A549 (cell line): ENCODE results near the gene PCDH15. TPM values are rescaled to one million over a fixed set of nuclear protein-coding genes. Genes with fewer than 3 reads are reported as not detected.
A peak's percentile ranks its signal among the peaks of the same experiment; 100 is the strongest.

Source experiments
- ATAC-seq, 2 experiments: fragments of 200-7000 bp in 1 of 2; fragments of >200 bp in 1 of 2; cut with Nextera tagmentation in 1 of 2; cut with Tn5 transposase in 1 of 2; 3 replicates each; pipeline versions ENCODE4 v1.8.0 to v1.9.1; 2018 to 2020; ENCODE audit warnings: mild to moderate bottlenecking in 1 of 2, moderate library complexity in 1 of 2
- CTCF ChIA-PET: fragments of 300-600 bp; sonication (Branson Sonifier 250); formaldehyde crosslinking; extraction: SDS; loops from one replicate; lab custom pipeline; 2021; ENCODE audit warnings: antibody characterized with exemption, inconsistent platforms; lab: Yijun Ruan, JAX
- POLR2A ChIA-PET: fragments of 350-600 bp; formaldehyde crosslinking; extraction: SDS; loops from one replicate; lab custom pipeline; 2021; ENCODE audit warnings: antibody characterized with exemption, inconsistent platforms; lab: Yijun Ruan, JAX
- DNase-seq, 2 experiments: peaks; one replicate each; pipeline versions ENCODE4 v3.0.0 to v3.0.0-alpha.2; 2011 to 2016; ENCODE audit warnings: low read depth in 1 of 2, low spot score in 1 of 2
- FAIRE-seq: peaks from 2 replicates; lab custom pipeline; 2011; peaks lifted over from hg19 to GRCh38; lab: Jason Lieb, UNC
- H3K27ac ChIP-seq, 2 experiments: fragments of >200 bp; sonication (Bioruptor Twin); formaldehyde crosslinking; 3 replicates each; pipeline ENCODE4 v1.5.1; 2016 to 2017
- H3K4me1 ChIP-seq: fragments of >200 bp; sonication (Bioruptor Twin); formaldehyde crosslinking; 3 replicates; pipeline ENCODE4 v1.6.1; 2016
- H3K4me2 ChIP-seq: fragments of >200 bp; sonication (Bioruptor Twin); formaldehyde crosslinking; 3 replicates; pipeline ENCODE4 v1.6.1; 2016
- H3K4me3 ChIP-seq: fragments of >200 bp; sonication (Bioruptor Twin); formaldehyde crosslinking; 3 replicates; pipeline ENCODE4 v1.5.1; 2016
- H3K9me3 ChIP-seq: fragments of >200 bp; sonication (Bioruptor Twin); formaldehyde crosslinking; 3 replicates; pipeline ENCODE4 v1.6.1; 2016
- ATOH8 ChIP-seq: fragments of 250-450 bp; sonication (Bioruptor Pico); IDR thresholded peaks from 2 replicates; pipeline ENCODE4 v1.5.0; 2020; ENCODE audit warnings: low read depth, mild to moderate bottlenecking, moderate library complexity
- BHLHE40 ChIP-seq: IDR thresholded peaks from 2 replicates; pipeline ENCODE4 v1.6.1; 2012; ENCODE audit warnings: low read depth, low read length, inconsistent platforms
- CBX2 ChIP-seq: fragments of 200-600 bp; sonication (generic); IDR thresholded peaks from 2 replicates; pipeline ENCODE4 v1.6.1; 2016; ENCODE audit warnings: low read depth, mild to moderate bottlenecking, borderline replicate concordance
- CHD4 ChIP-seq: fragments of 200-600 bp; sonication (generic); IDR thresholded peaks from 2 replicates; pipeline ENCODE4 v1.6.1; 2016; ENCODE audit warnings: antibody characterized with exemption, mild to moderate bottlenecking, borderline replicate concordance
- EHF ChIP-seq: fragments of 250-450 bp; sonication (Bioruptor Pico); IDR thresholded peaks from 2 replicates; pipeline ENCODE4 v1.5.0; 2020; ENCODE audit warnings: mild to moderate bottlenecking
- ELK1 ChIP-seq: fragments of 150-350 bp; IDR thresholded peaks from 2 replicates; pipeline ENCODE4 v1.6.1; 2014; ENCODE audit warnings: low read depth, mild to moderate bottlenecking, low read length
- FOXS1 ChIP-seq: fragments of 250-450 bp; sonication (Bioruptor Pico); IDR thresholded peaks from 2 replicates; pipeline ENCODE4 v1.5.0; 2020; ENCODE audit warnings: mild to moderate bottlenecking, moderate library complexity
- HEYL ChIP-seq: fragments of 250-450 bp; sonication (Bioruptor Pico); IDR thresholded peaks from 2 replicates; pipeline ENCODE4 v1.8.0; 2021; ENCODE audit warnings: mild to moderate bottlenecking, moderate library complexity
- HMGXB4 ChIP-seq: fragments of 250-450 bp; sonication (Bioruptor Pico); IDR thresholded peaks from 2 replicates; pipeline ENCODE4 v1.5.0; 2021; ENCODE audit warnings: mild to moderate bottlenecking, moderate library complexity, borderline replicate concordance
- HOXA7 ChIP-seq: fragments of 250-450 bp; sonication (Bioruptor Pico); IDR thresholded peaks from 2 replicates; pipeline ENCODE4 v1.5.0; 2020; ENCODE audit warnings: mild to moderate bottlenecking, moderate library complexity
- HOXB5 ChIP-seq: fragments of 250-450 bp; sonication (Bioruptor Pico); IDR thresholded peaks from 2 replicates; pipeline ENCODE4 v1.5.0; 2020; ENCODE audit warnings: mild to moderate bottlenecking, moderate library complexity
- MAFK ChIP-seq: fragments of 450-650 bp; IDR thresholded peaks from 2 replicates; pipeline ENCODE4 v1.6.1; 2014; ENCODE audit not compliant: partially characterized antibody
- MAX ChIP-seq: IDR thresholded peaks from 2 replicates; pipeline ENCODE4 v1.6.1; 2012
- NFE2L2 ChIP-seq: fragments of 150-350 bp; conservative IDR thresholded peaks from 2 replicates; pipeline ENCODE4 v1.6.1; 2014; ENCODE audit warnings: low read length
- NPAS2 ChIP-seq: fragments of 250-450 bp; sonication (Bioruptor Pico); IDR thresholded peaks from 2 replicates; pipeline ENCODE4 v1.8.0; 2022; ENCODE audit warnings: mild to moderate bottlenecking, moderate library complexity, borderline replicate concordance
- POLR2A ChIP-seq: IDR thresholded peaks from 2 replicates; pipeline ENCODE4 v1.6.1; 2012; ENCODE audit warnings: mild to moderate bottlenecking, low read length
- RAD21 ChIP-seq, 2 experiments: fragments of >200 bp in 1 of 2; sonication (Bioruptor Twin) in 1 of 2; formaldehyde crosslinking in 1 of 2; IDR thresholded peaks in 1 of 2; conservative IDR thresholded peaks in 1 of 2; 2 replicates in 1 of 2; 3 replicates in 1 of 2; pipeline ENCODE4 v1.6.1; 2012 to 2018; ENCODE audit warnings: inconsistent platforms in 1 of 2
- RNF2 ChIP-seq: fragments of 200-600 bp; sonication (generic); IDR thresholded peaks from 2 replicates; pipeline ENCODE4 v1.6.1; 2016; ENCODE audit warnings: low read depth, mild to moderate bottlenecking, antibody characterized with exemption, moderate library complexity, borderline replicate concordance
- SREBF2 ChIP-seq: fragments of 450-650 bp; IDR thresholded peaks from 2 replicates; pipeline ENCODE4 v1.6.1; 2014; ENCODE audit warnings: mild to moderate bottlenecking, moderate library complexity
- TP53 ChIP-seq: fragments of 250-450 bp; sonication (Bioruptor Pico); IDR thresholded peaks from 2 replicates; pipeline ENCODE4 v1.5.0; 2021; ENCODE audit warnings: mild to moderate bottlenecking, moderate library complexity
- USF2 ChIP-seq: fragments of 450-650 bp; IDR thresholded peaks from 2 replicates; pipeline ENCODE4 v1.6.1; 2014; ENCODE audit warnings: antibody characterized with exemption
- ZC3H11A ChIP-seq: fragments of 450-650 bp; IDR thresholded peaks from 2 replicates; pipeline ENCODE4 v1.6.1; 2014; ENCODE audit warnings: antibody characterized with exemption, mild to moderate bottlenecking
- ZFP36 ChIP-seq: fragments of 450-650 bp; IDR thresholded peaks from 2 replicates; pipeline ENCODE4 v1.6.1; 2014; ENCODE audit warnings: borderline replicate concordance; ENCODE audit not compliant: partially characterized antibody
- WGBS: methylation state at CpG from one replicate; pipeline ENCODE4 v1.1.6; 2017; ENCODE audit errors: missing lambda C conversion rate; 5-methylcytosine and 5-hydroxymethylcytosine counted together
- polyA plus RNA-seq, 4 experiments: library from polyadenylated mRNA; depleted of rRNA in 3 of 4; stranded (reverse); fragments of >200 nt; fragmentation: RNase III in 1 of 4; extraction: RNeasy Plus Mini Kit Qiagen cat#74134 plus additional on column Dnase treatment in 1 of 4; gene quantifications; 2 replicates in 3 of 4; 3 replicates in 1 of 4; pipeline ENCODE4 v1.2.3, GENCODE V29; 2011 to 2017

The PCDH15 gene
- polyA plus RNA-seq, 2 of the 4 experiments (the other 2 are of a cell fraction) = 0.03 TPM; not detected in 1

GRCh38 chr10:54587971-54588370, 213.1 kb downstream of the PCDH15 start (continued):
- TF ChIP-seq USF2 = no peak
- TF ChIP-seq HOXA7 (CRISPR knock-in tag) = no peak

GRCh38 chr10:54585572-54585971, 215.5 kb downstream of the PCDH15 start:
- 51% methylated on average over 2 of the region's 2 CpGs for WGBS
- DNase-seq (no peak), ATAC-seq (no peak), FAIRE-seq (no peak)
- H3K4me2 ChIP-seq = no peak overlapping the region
- ChIA-PET CTCF (no interaction called here), POLR2A (no interaction called here)
- no peak for TF ChIP-seq HOXA7 (CRISPR knock-in tag)
- no peak for TF ChIP-seq EHF (CRISPR knock-in tag)
- TF ChIP-seq NPAS2 (CRISPR knock-in tag) = no peak
- no peak for TF ChIP-seq BHLHE40
- TF ChIP-seq ELK1 = no peak
- TF ChIP-seq HEYL = no peak
- TF ChIP-seq ZFP36 = no peak
- TF ChIP-seq RNF2 = no peak
- TF ChIP-seq HOXB5 (CRISPR knock-in tag) = no peak
- no peak for TF ChIP-seq CHD4
- TF ChIP-seq ZC3H11A = no peak
- no peak for TF ChIP-seq NFE2L2
- TF ChIP-seq TP53 (CRISPR knock-in tag) = no peak
- no peak for TF ChIP-seq MAX
- no peak for TF ChIP-seq SREBF2
- H3K4me1 ChIP-seq = no peaks in the 10 kb centered on the region
- no peak overlapping the region for H3K27ac ChIP-seq
- no peak overlapping the region for H3K4me3 ChIP-seq
- H3K9me3 ChIP-seq = no peaks in the 10 kb centered on the region

GRCh38 chr10:54577682-54578081, 223.3 kb downstream of the PCDH15 start:
- WGBS = 1% methylated on average over 2 of the region's 2 CpGs
- no peak overlapping the region for H3K4me3 ChIP-seq
- H3K9me3 ChIP-seq = no peaks in the 10 kb centered on the region
- FAIRE-seq = no peak
- DNase-seq = no peak
- peak; percentile 61 for TF ChIP-seq ZC3H11A
- no peak for TF ChIP-seq SREBF2
- no peak for TF ChIP-seq HMGXB4 (CRISPR knock-in tag)
- ChIA-PET CTCF (no interaction called here), POLR2A (no interaction called here)
- no peak overlapping the region for H3K27ac ChIP-seq
- no peaks in the 10 kb centered on the region for H3K4me1 ChIP-seq
- no peak overlapping the region for H3K4me2 ChIP-seq
- ATAC-seq = no peak

GRCh38 chr10:54576541-54576940, 224.5 kb downstream of the PCDH15 start:
- DNase-seq (no peak), FAIRE-seq (no peak), ATAC-seq (no peak)
- no peaks in the 10 kb centered on the region for H3K4me1 ChIP-seq
- no peak overlapping the region for H3K27ac ChIP-seq
- CTCF ChIA-PET = interaction anchor here (0.6 kb wide), 1 partner anchor 1524 kb away, joined by 3 read pairs; no protein-coding TSS in a partner anchor
- H3K4me3 ChIP-seq = no peak overlapping the region
- TF ChIP-seq MAFK (no peak), CHD4 (no peak), TP53 (CRISPR knock-in tag) (no peak), ELK1 (no peak), ATOH8 (CRISPR knock-in tag) (no peak), FOXS1 (CRISPR knock-in tag) (no peak), MAX (no peak), POLR2A (no peak), RAD21 (conservative IDR thresholded peaks at IDR 0.05 in 1 of 2, IDR thresholded peaks at IDR 0.05 in 1 of 2) (no peak), CBX2 (no peak)
- POLR2A ChIA-PET = no interaction called here
- no peak overlapping the region for H3K4me2 ChIP-seq
- H3K9me3 ChIP-seq = no peaks in the 10 kb centered on the region
- 18% methylated on average over 5 of the region's 5 CpGs for WGBS
